K562 (cell line): ENCODE results near the gene ZNF462.

Source experiments
- EP300 ChIP-seq: IDR thresholded peaks from 2 replicates; pipeline ENCODE4 v1.6.1; 2012; ENCODE audit warnings: low read length, improper control_type of control experiment
- EZH2 ChIP-seq: IDR thresholded peaks from 2 replicates; pipeline ENCODE4 v1.6.1; 2012; ENCODE audit warnings: low read depth, mild to moderate bottlenecking, inconsistent platforms, low read length, borderline replicate concordance
- MBD2 ChIP-seq: sonication (generic); IDR thresholded peaks from 2 replicates; pipeline ENCODE4 v1.6.1; 2016; ENCODE audit warnings: low read depth, borderline replicate concordance
- POLR2A ChIP-seq: fragments of 450-650 bp; conservative IDR thresholded peaks from 2 replicates; pipeline ENCODE4 v1.6.1; 2016
- ZNF175 ChIP-seq: fragments of 200-800 bp; sonication (Bioruptor generic); IDR thresholded peaks from 2 replicates; pipeline ENCODE4 v1.6.1; 2016; ENCODE audit warnings: low read depth, mild to moderate bottlenecking, missing genetic modification characterization, missing compliant biosample characterization
- ZNF184 ChIP-seq: sonication (generic); formaldehyde crosslinking; IDR thresholded peaks from 2 replicates; pipeline ENCODE4 v1.5.0; 2020; ENCODE audit warnings: missing genetic modification reagents
- ZNF785 ChIP-seq: fragments of 250-450 bp; sonication (Bioruptor Pico); IDR thresholded peaks from 2 replicates; pipeline ENCODE4 v1.4.0; 2020; ENCODE audit warnings: mild to moderate bottlenecking
- TF ChIP-seq, protein P1 (sequence below): fragments of 200-600 bp; sonication (generic); IDR thresholded peaks from one replicate; pipeline ENCODE4 v1.6.1; 2012; ENCODE audit warnings: mild to moderate bottlenecking, low read depth, low read length, inconsistent platforms
- TF ChIP-seq, protein P2 (sequence below), 3 experiments: IDR thresholded peaks in 2 of 3; conservative IDR thresholded peaks in 1 of 3; 2 replicates each; pipeline ENCODE4 v1.5.1; 2011 to 2012; ENCODE audit warnings: low read length in 3 of 3, mild to moderate bottlenecking in 3 of 3, control low read depth in 2 of 3, improper control_type of control experiment in 1 of 3, inconsistent platforms in 1 of 3, low read depth in 1 of 3, mixed read lengths in 1 of 3, moderate library complexity in 1 of 3; ENCODE audit not compliant: insufficient read depth in 2 of 3

DNA sequence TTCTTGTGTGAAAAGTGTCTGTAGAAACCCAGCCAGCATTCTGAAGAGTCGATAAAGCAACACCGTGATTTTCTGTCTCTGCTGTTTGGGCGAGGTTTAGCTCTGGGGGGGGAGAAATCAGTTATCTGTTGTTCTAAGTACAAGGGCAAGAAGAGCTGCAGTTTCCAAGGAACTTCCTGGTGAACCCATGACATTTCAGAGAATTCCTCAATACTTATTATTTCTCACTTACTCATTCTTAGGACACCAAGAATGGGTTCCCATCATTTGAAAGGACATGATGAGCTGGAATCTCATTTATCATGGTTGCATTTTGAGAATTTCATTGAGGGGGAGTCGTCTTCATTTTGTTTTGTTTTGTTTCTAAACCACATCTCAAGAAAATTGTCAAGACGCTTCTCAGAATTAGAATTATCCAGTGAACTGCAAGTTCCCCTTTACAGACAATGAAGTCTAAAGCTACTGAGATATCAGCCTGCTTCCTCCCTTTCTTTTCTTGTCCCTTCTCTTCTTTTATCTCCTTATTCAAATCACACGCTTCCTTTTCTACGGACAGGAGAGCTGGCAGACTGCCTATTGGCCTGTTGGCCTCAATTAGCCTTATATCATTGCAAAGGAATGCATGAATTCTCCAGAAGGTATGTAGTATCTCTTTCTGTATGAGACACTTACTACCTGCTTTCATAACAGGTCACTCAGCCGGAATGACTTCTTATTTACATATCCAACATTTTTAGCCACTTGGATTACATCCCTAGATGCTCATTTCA lies 53.7 kb downstream of the ZNF462 start:
- TF ChIP-seq, protein P1, sequence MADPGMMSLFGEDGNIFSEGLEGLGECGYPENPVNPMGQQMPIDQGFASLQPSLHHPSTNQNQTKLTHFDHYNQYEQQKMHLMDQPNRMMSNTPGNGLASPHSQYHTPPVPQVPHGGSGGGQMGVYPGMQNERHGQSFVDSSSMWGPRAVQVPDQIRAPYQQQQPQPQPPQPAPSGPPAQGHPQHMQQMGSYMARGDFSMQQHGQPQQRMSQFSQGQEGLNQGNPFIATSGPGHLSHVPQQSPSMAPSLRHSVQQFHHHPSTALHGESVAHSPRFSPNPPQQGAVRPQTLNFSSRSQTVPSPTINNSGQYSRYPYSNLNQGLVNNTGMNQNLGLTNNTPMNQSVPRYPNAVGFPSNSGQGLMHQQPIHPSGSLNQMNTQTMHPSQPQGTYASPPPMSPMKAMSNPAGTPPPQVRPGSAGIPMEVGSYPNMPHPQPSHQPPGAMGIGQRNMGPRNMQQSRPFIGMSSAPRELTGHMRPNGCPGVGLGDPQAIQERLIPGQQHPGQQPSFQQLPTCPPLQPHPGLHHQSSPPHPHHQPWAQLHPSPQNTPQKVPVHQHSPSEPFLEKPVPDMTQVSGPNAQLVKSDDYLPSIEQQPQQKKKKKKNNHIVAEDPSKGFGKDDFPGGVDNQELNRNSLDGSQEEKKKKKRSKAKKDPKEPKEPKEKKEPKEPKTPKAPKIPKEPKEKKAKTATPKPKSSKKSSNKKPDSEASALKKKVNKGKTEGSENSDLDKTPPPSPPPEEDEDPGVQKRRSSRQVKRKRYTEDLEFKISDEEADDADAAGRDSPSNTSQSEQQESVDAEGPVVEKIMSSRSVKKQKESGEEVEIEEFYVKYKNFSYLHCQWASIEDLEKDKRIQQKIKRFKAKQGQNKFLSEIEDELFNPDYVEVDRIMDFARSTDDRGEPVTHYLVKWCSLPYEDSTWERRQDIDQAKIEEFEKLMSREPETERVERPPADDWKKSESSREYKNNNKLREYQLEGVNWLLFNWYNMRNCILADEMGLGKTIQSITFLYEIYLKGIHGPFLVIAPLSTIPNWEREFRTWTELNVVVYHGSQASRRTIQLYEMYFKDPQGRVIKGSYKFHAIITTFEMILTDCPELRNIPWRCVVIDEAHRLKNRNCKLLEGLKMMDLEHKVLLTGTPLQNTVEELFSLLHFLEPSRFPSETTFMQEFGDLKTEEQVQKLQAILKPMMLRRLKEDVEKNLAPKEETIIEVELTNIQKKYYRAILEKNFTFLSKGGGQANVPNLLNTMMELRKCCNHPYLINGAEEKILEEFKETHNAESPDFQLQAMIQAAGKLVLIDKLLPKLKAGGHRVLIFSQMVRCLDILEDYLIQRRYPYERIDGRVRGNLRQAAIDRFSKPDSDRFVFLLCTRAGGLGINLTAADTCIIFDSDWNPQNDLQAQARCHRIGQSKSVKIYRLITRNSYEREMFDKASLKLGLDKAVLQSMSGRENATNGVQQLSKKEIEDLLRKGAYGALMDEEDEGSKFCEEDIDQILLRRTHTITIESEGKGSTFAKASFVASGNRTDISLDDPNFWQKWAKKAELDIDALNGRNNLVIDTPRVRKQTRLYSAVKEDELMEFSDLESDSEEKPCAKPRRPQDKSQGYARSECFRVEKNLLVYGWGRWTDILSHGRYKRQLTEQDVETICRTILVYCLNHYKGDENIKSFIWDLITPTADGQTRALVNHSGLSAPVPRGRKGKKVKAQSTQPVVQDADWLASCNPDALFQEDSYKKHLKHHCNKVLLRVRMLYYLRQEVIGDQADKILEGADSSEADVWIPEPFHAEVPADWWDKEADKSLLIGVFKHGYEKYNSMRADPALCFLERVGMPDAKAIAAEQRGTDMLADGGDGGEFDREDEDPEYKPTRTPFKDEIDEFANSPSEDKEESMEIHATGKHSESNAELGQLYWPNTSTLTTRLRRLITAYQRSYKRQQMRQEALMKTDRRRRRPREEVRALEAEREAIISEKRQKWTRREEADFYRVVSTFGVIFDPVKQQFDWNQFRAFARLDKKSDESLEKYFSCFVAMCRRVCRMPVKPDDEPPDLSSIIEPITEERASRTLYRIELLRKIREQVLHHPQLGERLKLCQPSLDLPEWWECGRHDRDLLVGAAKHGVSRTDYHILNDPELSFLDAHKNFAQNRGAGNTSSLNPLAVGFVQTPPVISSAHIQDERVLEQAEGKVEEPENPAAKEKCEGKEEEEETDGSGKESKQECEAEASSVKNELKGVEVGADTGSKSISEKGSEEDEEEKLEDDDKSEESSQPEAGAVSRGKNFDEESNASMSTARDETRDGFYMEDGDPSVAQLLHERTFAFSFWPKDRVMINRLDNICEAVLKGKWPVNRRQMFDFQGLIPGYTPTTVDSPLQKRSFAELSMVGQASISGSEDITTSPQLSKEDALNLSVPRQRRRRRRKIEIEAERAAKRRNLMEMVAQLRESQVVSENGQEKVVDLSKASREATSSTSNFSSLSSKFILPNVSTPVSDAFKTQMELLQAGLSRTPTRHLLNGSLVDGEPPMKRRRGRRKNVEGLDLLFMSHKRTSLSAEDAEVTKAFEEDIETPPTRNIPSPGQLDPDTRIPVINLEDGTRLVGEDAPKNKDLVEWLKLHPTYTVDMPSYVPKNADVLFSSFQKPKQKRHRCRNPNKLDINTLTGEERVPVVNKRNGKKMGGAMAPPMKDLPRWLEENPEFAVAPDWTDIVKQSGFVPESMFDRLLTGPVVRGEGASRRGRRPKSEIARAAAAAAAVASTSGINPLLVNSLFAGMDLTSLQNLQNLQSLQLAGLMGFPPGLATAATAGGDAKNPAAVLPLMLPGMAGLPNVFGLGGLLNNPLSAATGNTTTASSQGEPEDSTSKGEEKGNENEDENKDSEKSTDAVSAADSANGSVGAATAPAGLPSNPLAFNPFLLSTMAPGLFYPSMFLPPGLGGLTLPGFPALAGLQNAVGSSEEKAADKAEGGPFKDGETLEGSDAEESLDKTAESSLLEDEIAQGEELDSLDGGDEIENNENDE = no peak
- TF ChIP-seq, protein P2, sequence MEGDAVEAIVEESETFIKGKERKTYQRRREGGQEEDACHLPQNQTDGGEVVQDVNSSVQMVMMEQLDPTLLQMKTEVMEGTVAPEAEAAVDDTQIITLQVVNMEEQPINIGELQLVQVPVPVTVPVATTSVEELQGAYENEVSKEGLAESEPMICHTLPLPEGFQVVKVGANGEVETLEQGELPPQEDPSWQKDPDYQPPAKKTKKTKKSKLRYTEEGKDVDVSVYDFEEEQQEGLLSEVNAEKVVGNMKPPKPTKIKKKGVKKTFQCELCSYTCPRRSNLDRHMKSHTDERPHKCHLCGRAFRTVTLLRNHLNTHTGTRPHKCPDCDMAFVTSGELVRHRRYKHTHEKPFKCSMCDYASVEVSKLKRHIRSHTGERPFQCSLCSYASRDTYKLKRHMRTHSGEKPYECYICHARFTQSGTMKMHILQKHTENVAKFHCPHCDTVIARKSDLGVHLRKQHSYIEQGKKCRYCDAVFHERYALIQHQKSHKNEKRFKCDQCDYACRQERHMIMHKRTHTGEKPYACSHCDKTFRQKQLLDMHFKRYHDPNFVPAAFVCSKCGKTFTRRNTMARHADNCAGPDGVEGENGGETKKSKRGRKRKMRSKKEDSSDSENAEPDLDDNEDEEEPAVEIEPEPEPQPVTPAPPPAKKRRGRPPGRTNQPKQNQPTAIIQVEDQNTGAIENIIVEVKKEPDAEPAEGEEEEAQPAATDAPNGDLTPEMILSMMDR (IDR thresholded peaks at IDR 0.05 in 2 of 3, conservative IDR thresholded peaks at IDR 0.05 in 1 of 3; ENCODE audit: insufficient read depth in 2 of 3, low read depth in 1 of 3, low read length in 3 of 3) = no peak
- TF ChIP-seq ZNF184 (CRISPR knock-in tag) = no peak
- no peak for TF ChIP-seq ZNF175 (CRISPR knock-in tag)
- no peak for TF ChIP-seq MBD2
- TF ChIP-seq EP300 = no peak
- TF ChIP-seq ZNF785 (CRISPR knock-in tag) = no peak
- no peak for TF ChIP-seq POLR2A
- no peak for TF ChIP-seq EZH2
